DND-41 (cell line): ENCODE results near the gene ACTR1A.

Source experiments
- ATAC-seq: fragments of 200-7000 bp; cut with Tn5 transposase; 3 replicates; pipeline ENCODE4 v1.9.1; 2021; ENCODE audit warnings: low read depth; ENCODE audit not compliant: insufficient read depth
- DNase-seq: peaks from one replicate; pipeline ENCODE4 v3.0.0-alpha.2; 2020
- H2AFZ ChIP-seq: 2 replicates; pipeline ENCODE4 v1.6.0; 2012; ENCODE audit warnings: low read depth, low read length
- H3K27ac ChIP-seq: 2 replicates; pipeline ENCODE4 v1.5.1; 2012; ENCODE audit warnings: low read length, inconsistent platforms
- H3K27me3 ChIP-seq: fragments of 200-600 bp; sonication (generic); 2 replicates; pipeline ENCODE4 v1.6.0; 2012; ENCODE audit warnings: low read length, mild to moderate bottlenecking, inconsistent platforms; ENCODE audit not compliant: insufficient read depth, poor library complexity
- H3K36me3 ChIP-seq: 2 replicates; pipeline ENCODE4 v1.5.1; 2012; ENCODE audit warnings: low read length, inconsistent platforms; ENCODE audit not compliant: insufficient read depth
- H3K4me1 ChIP-seq: 2 replicates; pipeline ENCODE4 v1.5.1; 2012; ENCODE audit warnings: mild to moderate bottlenecking, low read length; ENCODE audit not compliant: insufficient read depth
- H3K4me2 ChIP-seq: 2 replicates; pipeline ENCODE4 v1.6.0; 2012; ENCODE audit warnings: mild to moderate bottlenecking, moderate library complexity, low read length, inconsistent platforms; ENCODE audit not compliant: insufficient read depth
- H3K4me3 ChIP-seq, 2 experiments: fragments of 200-600 bp in 1 of 2; shearing (Covaris generic) in 1 of 2; 2 replicates each; pipeline ENCODE4 v1.5.1; 2012 to 2016; ENCODE audit warnings: inconsistent platforms in 2 of 2, low read length in 2 of 2, mild to moderate bottlenecking in 2 of 2, low read depth in 1 of 2, moderate library complexity in 1 of 2
- H3K79me2 ChIP-seq: 2 replicates; pipeline ENCODE4 v1.6.0; 2012; ENCODE audit warnings: low read length, inconsistent platforms; ENCODE audit not compliant: insufficient read depth
- H3K9ac ChIP-seq: 2 replicates; pipeline ENCODE4 v1.6.0; 2012; ENCODE audit warnings: low read depth, mild to moderate bottlenecking, inconsistent platforms, low read length, moderate library complexity
- H3K9me3 ChIP-seq: 2 replicates; pipeline ENCODE4 v1.5.1; 2012; ENCODE audit warnings: low read length, moderate library complexity, mild to moderate bottlenecking, inconsistent platforms; ENCODE audit not compliant: insufficient read depth, severe bottlenecking
- H4K20me1 ChIP-seq: 2 replicates; pipeline ENCODE4 v1.6.0; 2012; ENCODE audit warnings: low read length; ENCODE audit not compliant: insufficient read depth
- EZH2 ChIP-seq: IDR thresholded peaks from 3 replicates; pipeline ENCODE4 v1.6.1; 2012; ENCODE audit warnings: borderline replicate concordance, low read depth, mild to moderate bottlenecking, moderate library complexity, low read length, inconsistent platforms; ENCODE audit not compliant: severe bottlenecking
- TF ChIP-seq, protein P1 (sequence below): IDR thresholded peaks from 2 replicates; pipeline ENCODE4 v1.5.1; 2012; ENCODE audit warnings: borderline replicate concordance, low read length, moderate library complexity, mild to moderate bottlenecking; ENCODE audit not compliant: poor library complexity, severe bottlenecking; ENCODE audit errors: extremely low read depth

The ACTR1A gene

DNA sequence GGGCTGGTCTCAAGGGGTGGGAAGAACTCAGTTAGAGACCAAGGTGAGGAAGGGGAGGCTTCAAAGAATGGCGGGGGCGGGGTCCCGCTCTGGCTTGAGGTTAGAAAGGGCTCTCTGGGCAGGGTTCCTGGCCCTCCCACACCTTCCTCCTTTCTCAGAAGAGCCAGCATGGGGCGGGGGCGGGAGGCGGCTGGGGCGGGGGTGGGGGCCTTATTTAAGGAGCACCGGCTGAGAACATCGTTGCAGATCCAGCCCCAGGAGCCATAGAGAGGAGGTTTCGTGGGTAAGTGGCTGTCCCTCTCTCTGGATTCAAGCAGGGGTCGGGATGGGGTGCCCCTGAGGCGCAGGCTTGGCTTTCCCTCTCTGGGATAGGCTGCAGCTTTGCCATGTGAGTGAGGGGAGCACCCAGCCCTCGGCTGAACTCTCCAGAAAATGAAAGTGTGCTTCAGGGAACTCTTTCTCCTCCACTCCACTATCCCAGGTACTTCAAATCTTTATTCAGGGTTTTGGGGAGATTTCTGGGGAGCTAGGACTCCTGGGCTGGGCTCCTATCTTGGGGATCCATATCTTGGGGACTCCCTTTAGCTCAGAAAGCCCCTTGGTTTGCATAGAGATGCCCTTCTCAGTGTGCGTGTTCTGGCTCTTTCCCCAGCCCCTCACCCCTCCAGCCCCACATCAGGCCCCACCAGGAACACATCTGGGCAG lies 66.8 kb downstream of the ACTR1A start:
- Histone ChIP-seq H3K9ac (peak overlapping the region; percentile 56), H3K79me2 (peaks cover 23% of the 10 kb centered on the region), H3K4me2 (peak overlapping the region; percentile 77), H3K36me3 (peaks cover 2% of the 10 kb centered on the region), H3K9me3 (no peaks in the 10 kb centered on the region), H3K4me3 (peak overlapping the region; percentile 26 to 60; a peak in 3 of 4 replicates), H3K27me3 (no peaks in the 10 kb centered on the region), H3K4me1 (peaks cover 53% of the 10 kb centered on the region), H3K27ac (peak overlapping the region; percentile 82), H2AFZ (peak overlapping the region; percentile 80), H4K20me1 (no peaks in the 10 kb centered on the region)
- ATAC-seq, result peak; percentile 51
- DNase-seq, result peak; percentile 77
- no peak for TF ChIP-seq EZH2
- TF ChIP-seq, protein P1, sequence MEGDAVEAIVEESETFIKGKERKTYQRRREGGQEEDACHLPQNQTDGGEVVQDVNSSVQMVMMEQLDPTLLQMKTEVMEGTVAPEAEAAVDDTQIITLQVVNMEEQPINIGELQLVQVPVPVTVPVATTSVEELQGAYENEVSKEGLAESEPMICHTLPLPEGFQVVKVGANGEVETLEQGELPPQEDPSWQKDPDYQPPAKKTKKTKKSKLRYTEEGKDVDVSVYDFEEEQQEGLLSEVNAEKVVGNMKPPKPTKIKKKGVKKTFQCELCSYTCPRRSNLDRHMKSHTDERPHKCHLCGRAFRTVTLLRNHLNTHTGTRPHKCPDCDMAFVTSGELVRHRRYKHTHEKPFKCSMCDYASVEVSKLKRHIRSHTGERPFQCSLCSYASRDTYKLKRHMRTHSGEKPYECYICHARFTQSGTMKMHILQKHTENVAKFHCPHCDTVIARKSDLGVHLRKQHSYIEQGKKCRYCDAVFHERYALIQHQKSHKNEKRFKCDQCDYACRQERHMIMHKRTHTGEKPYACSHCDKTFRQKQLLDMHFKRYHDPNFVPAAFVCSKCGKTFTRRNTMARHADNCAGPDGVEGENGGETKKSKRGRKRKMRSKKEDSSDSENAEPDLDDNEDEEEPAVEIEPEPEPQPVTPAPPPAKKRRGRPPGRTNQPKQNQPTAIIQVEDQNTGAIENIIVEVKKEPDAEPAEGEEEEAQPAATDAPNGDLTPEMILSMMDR, result no peak

DNA sequence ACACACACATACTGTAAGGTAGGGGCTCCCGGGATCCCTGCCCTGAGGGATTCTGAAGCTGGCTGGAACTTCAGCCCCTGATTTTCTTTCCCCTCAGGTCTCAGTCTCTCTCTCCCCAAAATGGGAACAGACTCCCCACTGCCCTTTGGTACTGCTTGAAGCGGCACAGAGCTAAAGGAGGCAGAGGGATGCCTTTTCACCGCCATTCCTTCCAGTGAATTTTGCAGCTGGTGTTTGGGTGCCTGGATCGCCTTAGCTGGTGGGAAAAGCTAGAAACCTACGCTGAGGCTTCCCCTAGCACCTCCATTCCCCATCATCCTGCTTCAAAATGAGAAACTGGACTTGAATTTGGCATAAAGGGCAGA lies 67.4 kb downstream of the ACTR1A start:
- H3K4me1 ChIP-seq, result peaks cover 55% of the 10 kb centered on the region
- H3K36me3 ChIP-seq, result peaks cover 3% of the 10 kb centered on the region
- H3K9ac ChIP-seq, result peak overlapping the region; percentile 56
- peak overlapping the region; percentile 77 for H3K4me2 ChIP-seq
- no peaks in the 10 kb centered on the region for H3K9me3 ChIP-seq
- TF ChIP-seq, protein P1, result no peak
- TF ChIP-seq EZH2, result no peak
- H3K79me2 ChIP-seq, result peaks cover 25% of the 10 kb centered on the region
- no peaks in the 10 kb centered on the region for H4K20me1 ChIP-seq
- H3K27me3 ChIP-seq, result no peaks in the 10 kb centered on the region
- peak overlapping the region; percentile 80 for H2AFZ ChIP-seq
- peak overlapping the region in 1 of 2 experiments; percentile 60; a peak in 2 of 4 replicates for H3K4me3 ChIP-seq
- peak overlapping the region; percentile 82 for H3K27ac ChIP-seq
- ATAC-seq (no peak), DNase-seq (no peak)

DNA sequence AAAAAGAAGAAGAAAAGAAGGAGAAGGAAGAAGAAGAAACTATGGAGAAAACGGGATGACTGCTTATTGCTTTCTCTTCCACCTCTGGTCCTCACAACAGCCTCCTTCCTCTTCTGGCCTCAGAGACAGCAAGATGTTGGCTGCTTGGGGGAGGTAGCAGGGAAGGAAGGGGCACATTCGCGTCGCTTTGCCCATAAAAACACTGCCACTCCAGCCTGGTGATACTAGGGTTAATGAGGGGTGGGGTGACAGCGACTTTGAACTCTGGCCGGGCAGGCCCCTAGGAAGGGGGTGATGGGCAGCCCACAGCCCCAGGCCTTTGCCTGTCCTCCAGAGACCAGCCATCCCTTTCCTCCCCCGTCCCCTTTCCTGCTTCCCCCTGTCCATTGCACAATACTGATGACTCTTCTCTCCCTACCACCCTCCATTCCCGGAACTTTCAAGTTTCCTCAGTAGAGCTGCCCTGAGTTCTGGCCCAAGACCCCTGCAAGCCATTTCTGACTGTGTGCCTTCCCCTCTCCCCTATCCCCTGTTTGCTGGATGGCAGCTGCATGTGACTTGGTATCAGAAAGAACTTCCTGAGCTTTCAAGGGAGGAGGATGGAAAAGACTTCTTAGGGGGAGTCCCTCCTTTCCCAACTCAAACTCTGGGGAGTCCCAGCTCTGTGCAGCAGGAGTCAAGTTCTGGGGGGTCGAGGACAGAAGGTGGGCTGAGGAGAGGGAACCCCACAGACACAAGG lies 67.9 kb downstream of the ACTR1A start:
- DNase-seq, result no peak
- H3K9ac ChIP-seq, result peak overlapping the region; percentile 56
- ATAC-seq, result no peak
- no peaks in the 10 kb centered on the region for H4K20me1 ChIP-seq
- H3K79me2 ChIP-seq, result peaks cover 25% of the 10 kb centered on the region
- H3K9me3 ChIP-seq, result no peaks in the 10 kb centered on the region
- H3K4me2 ChIP-seq, result peak overlapping the region; percentile 77
- H2AFZ ChIP-seq, result peak overlapping the region; percentile 80
- H3K36me3 ChIP-seq, result peaks cover 3% of the 10 kb centered on the region
- H3K4me3 ChIP-seq, result peak overlapping the region in 1 of 2 experiments; percentile 60; a peak in 2 of 4 replicates
- H3K27me3 ChIP-seq, result no peaks in the 10 kb centered on the region
- TF ChIP-seq EZH2, result no peak
- TF ChIP-seq, protein P1, result no peak
- peaks cover 55% of the 10 kb centered on the region for H3K4me1 ChIP-seq
- H3K27ac ChIP-seq, result peak overlapping the region; percentile 82
